H9 (cell line): ENCODE results near the gene FOXA2. TPM values are rescaled to one million over a fixed set of nuclear protein-coding genes. Genes with fewer than 3 reads are reported as not detected.
"Not testable (repeated sequence)": the region's sequence is repeated elsewhere in the genome, so short reads cannot be mapped to it uniquely, and the experiment has no call there.

Source experiments
- DNase-seq: peaks from one replicate; pipeline ENCODE4 v3.0.0-alpha.2; 2017
- H2AFZ ChIP-seq: one replicate; pipeline ENCODE4 v1.6.1; 2013; ENCODE audit warnings: mild to moderate bottlenecking, low read length, control low read depth, moderate library complexity
- H2AK5ac ChIP-seq: 2 replicates; pipeline ENCODE4 v1.6.1; 2013; ENCODE audit warnings: low read length, control low read depth, mixed read lengths; ENCODE audit not compliant: insufficient read length
- H2BK120ac ChIP-seq: one replicate; pipeline ENCODE4 v1.6.1; 2013; ENCODE audit warnings: low read depth, mild to moderate bottlenecking, low read length, control low read depth, inconsistent platforms; ENCODE audit not compliant: poor library complexity, severe bottlenecking
- H2BK12ac ChIP-seq: 2 replicates; pipeline ENCODE4 v1.6.1; 2013; ENCODE audit warnings: low read length, control low read depth, mixed read lengths, low read depth; ENCODE audit not compliant: insufficient read length
- H2BK15ac ChIP-seq: 2 replicates; pipeline ENCODE4 v1.6.1; 2013; ENCODE audit warnings: low read depth, low read length, control low read depth
- H2BK20ac ChIP-seq: one replicate; pipeline ENCODE4 v1.6.1; 2013; ENCODE audit warnings: low read depth, mild to moderate bottlenecking, low read length, control low read depth, inconsistent platforms; ENCODE audit not compliant: poor library complexity, severe bottlenecking
- H2BK5ac ChIP-seq: 2 replicates; pipeline ENCODE4 v1.6.1; 2013; ENCODE audit warnings: low read length, control low read depth, mixed read lengths; ENCODE audit not compliant: insufficient read length
- H3K14ac ChIP-seq: 2 replicates; pipeline ENCODE4 v1.6.1; 2013; ENCODE audit warnings: low read length, control low read depth; ENCODE audit not compliant: insufficient read depth
- H3K18ac ChIP-seq: 2 replicates; pipeline ENCODE4 v1.6.1; 2013; ENCODE audit warnings: low read depth, mild to moderate bottlenecking, mixed read lengths, low read length, control low read depth; ENCODE audit not compliant: insufficient read length
- H3K23ac ChIP-seq: 2 replicates; pipeline ENCODE4 v1.6.1; 2013; ENCODE audit warnings: low read length, control low read depth, mixed read lengths, low read depth; ENCODE audit not compliant: insufficient read length
- H3K23me2 ChIP-seq: 2 replicates; pipeline ENCODE4 v1.6.1; 2013; ENCODE audit warnings: low read depth, mild to moderate bottlenecking, mixed read lengths, low read length, control low read depth; ENCODE audit not compliant: insufficient read length, poor library complexity, severe bottlenecking
- H3K27ac ChIP-seq: 2 replicates; pipeline ENCODE4 v1.5.1; 2013; ENCODE audit warnings: low read length, control low read depth, mixed read lengths, low read depth; ENCODE audit not compliant: insufficient read length
- H3K27me3 ChIP-seq: 2 replicates; pipeline ENCODE4 v1.6.1; 2013; ENCODE audit warnings: low read length, control low read depth, inconsistent platforms; ENCODE audit not compliant: insufficient read depth
- H3K4ac ChIP-seq: 2 replicates; pipeline ENCODE4 v1.6.1; 2013; ENCODE audit warnings: low read depth, mild to moderate bottlenecking, control low read depth, inconsistent platforms, low read length, moderate library complexity
- H3K4me1 ChIP-seq: 2 replicates; pipeline ENCODE4 v1.6.1; 2013; ENCODE audit warnings: low read length, control low read depth, inconsistent platforms; ENCODE audit not compliant: insufficient read depth
- H3K4me2 ChIP-seq: 2 replicates; pipeline ENCODE4 v1.6.1; 2013; ENCODE audit warnings: low read length, control low read depth, mixed read lengths; ENCODE audit not compliant: insufficient read length, insufficient read depth
- H3K56ac ChIP-seq: 2 replicates; pipeline ENCODE4 v1.6.1; 2013; ENCODE audit warnings: low read depth, mild to moderate bottlenecking, mixed read lengths, low read length, control low read depth; ENCODE audit not compliant: insufficient read length
- H3K79me1 ChIP-seq: 2 replicates; pipeline ENCODE4 v1.6.1; 2013; ENCODE audit warnings: low read depth, mild to moderate bottlenecking, moderate library complexity, low read length, control low read depth, inconsistent platforms; ENCODE audit not compliant: insufficient read depth, poor library complexity, severe bottlenecking
- H3K79me2 ChIP-seq: 2 replicates; pipeline ENCODE4 v1.6.1; 2013; ENCODE audit warnings: low read length, control low read depth, inconsistent platforms; ENCODE audit not compliant: insufficient read depth
- H3K9ac ChIP-seq: 2 replicates; pipeline ENCODE4 v1.6.1; 2013; ENCODE audit warnings: low read length, control low read depth, mixed read lengths; ENCODE audit not compliant: insufficient read length; ENCODE audit errors: extremely low read depth
- H3K9me3 ChIP-seq: one replicate; pipeline ENCODE4 v1.6.1; 2013; ENCODE audit warnings: low read depth, low read length, inconsistent platforms; ENCODE audit not compliant: control insufficient read depth
- H3T11ph ChIP-seq: one replicate; pipeline ENCODE4 v1.6.1; 2013; ENCODE audit warnings: mild to moderate bottlenecking, low read length, control low read depth, inconsistent platforms
- H4K20me1 ChIP-seq: one replicate; pipeline ENCODE4 v1.6.1; 2013; ENCODE audit not compliant: control insufficient read depth, insufficient read length, insufficient read depth
- H4K5ac ChIP-seq: 2 replicates; pipeline ENCODE4 v1.6.1; 2013; ENCODE audit warnings: low read depth, mild to moderate bottlenecking, mixed read lengths, low read length, control low read depth; ENCODE audit not compliant: insufficient read length
- H4K8ac ChIP-seq: replicated peaks from 2 replicates; pipeline ENCODE4 v1.6.1; 2013; ENCODE audit warnings: low read length, control low read depth, mixed read lengths, low read depth; ENCODE audit not compliant: insufficient read length
- H4K91ac ChIP-seq: 2 replicates; pipeline ENCODE4 v1.6.1; 2013; ENCODE audit warnings: low read depth, mild to moderate bottlenecking, moderate library complexity, mixed read lengths, low read length, control low read depth; ENCODE audit not compliant: insufficient read length
- H3K27ac Mint-ChIP-seq, 3 experiments: 2 replicates in 2 of 3; 3 replicates in 1 of 3; pipeline ENCODE4 v1.8.0; 2020 to 2021; ENCODE audit warnings: mixed read lengths in 3 of 3, mild to moderate bottlenecking in 1 of 3, moderate library complexity in 1 of 3
- H3K27me3 Mint-ChIP-seq: 2 replicates; pipeline ENCODE4 v1.8.0; 2021; ENCODE audit warnings: low read depth, mild to moderate bottlenecking, moderate library complexity, mixed read lengths
- H3K36me3 Mint-ChIP-seq, 3 experiments: 2 replicates in 2 of 3; 3 replicates in 1 of 3; pipeline ENCODE4 v1.8.0; 2020 to 2021; ENCODE audit warnings: low read depth in 3 of 3, mixed read lengths in 3 of 3; ENCODE audit not compliant: insufficient read depth in 1 of 3
- H3K4me1 Mint-ChIP-seq, 2 experiments: 2 replicates each; pipeline ENCODE4 v1.8.0; 2020; ENCODE audit warnings: mixed read lengths in 2 of 2
- H3K4me3 Mint-ChIP-seq, 2 experiments: 2 replicates in 1 of 2; 3 replicates in 1 of 2; pipeline ENCODE4 v1.8.0; 2020 to 2021; ENCODE audit warnings: mild to moderate bottlenecking in 2 of 2, mixed read lengths in 2 of 2, moderate library complexity in 1 of 2
- H3K9me3 Mint-ChIP-seq, 2 experiments: 2 replicates in 1 of 2; 3 replicates in 1 of 2; pipeline ENCODE4 v1.8.0; 2020; ENCODE audit warnings: mild to moderate bottlenecking in 2 of 2, mixed read lengths in 2 of 2, moderate library complexity in 1 of 2
- WGBS: extraction: QIAGEN DNeasy Blood & Tissue Kit; methylation state at CpG from one replicate; pipeline ENCODE4 v1.1.7; 2013; ENCODE audit warnings: missing lambda C conversion rate, low lambda C conversion rate, mixed read lengths; ENCODE audit not compliant: insufficient read length; ENCODE audit errors: extremely low coverage; 5-methylcytosine and 5-hydroxymethylcytosine counted together
- total RNA-seq: library from RNA; stranded (reverse); gene quantifications from 2 replicates; pipeline ENCODE4 v1.2.1, GENCODE V29; 2021
- TF ChIP-seq, protein P1 (sequence below): fragments of 200-600 bp; sonication (generic); conservative IDR thresholded peaks from 3 replicates; pipeline ENCODE4 v1.8.0; 2021; ENCODE audit warnings: antibody characterized with exemption, mild to moderate bottlenecking

The FOXA2 gene
- total RNA-seq, 1 experiment from 2014 or later, result not detected

DNA sequence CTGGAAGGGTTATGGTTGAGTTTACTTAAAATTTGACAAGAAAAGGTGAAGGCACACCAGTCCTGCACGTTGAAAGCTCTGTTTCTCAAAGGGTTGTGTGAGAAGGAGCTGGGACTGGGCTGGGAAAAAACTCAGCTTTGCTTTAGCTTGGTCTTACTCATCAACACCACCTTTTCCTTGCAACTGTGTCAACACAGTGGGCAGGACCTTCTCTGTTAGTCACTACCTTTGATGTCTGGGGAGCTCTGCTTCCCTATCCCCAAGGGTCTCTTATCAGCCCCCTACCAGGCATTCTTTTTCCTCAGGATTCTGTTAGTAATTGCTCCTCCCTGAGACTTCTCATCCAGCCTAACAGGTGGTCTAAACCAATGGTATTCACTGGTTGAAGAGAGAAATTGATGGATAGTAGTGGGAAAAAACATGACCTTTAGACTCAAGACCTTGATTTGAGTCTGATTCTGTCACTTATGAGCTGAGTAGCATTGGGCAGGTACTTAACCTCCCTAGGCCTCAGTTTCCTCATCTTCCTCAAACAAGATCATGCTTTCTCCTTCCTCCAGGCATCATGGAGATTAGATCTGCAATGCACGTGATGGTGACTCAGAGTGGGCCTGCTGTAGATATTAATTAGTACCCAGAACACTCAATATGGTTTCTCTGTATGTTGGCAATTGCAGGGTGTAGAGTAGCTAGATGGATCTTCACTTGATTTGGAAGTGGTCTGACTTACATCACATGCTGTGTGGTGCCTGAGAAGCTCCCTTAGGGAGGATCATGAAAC is 17.2 kb upstream of the FOXA2 start:
- H3K56ac ChIP-seq, result no peak overlapping the region
- H3K4ac ChIP-seq, result no peak overlapping the region
- H3K23ac ChIP-seq, result no peak overlapping the region
- H3K9me3 Mint-ChIP-seq, result no peaks in the 10 kb centered on the region; a peak in 1 of 5 replicates
- no CpG with 5 or more reads among the region's 2 CpGs for WGBS
- no peaks in the 10 kb centered on the region; a peak in 1 of 7 replicates for H3K36me3 Mint-ChIP-seq
- no peak overlapping the region for H3K18ac ChIP-seq
- no peak overlapping the region for H2BK5ac ChIP-seq
- H3K27ac ChIP-seq, result no peak overlapping the region
- H2BK12ac ChIP-seq, result no peak overlapping the region
- no peak overlapping the region for H4K5ac ChIP-seq
- no peak overlapping the region for H3K4me2 ChIP-seq
- no peaks in the 10 kb centered on the region for H3K79me2 ChIP-seq
- no peak overlapping the region for H3T11ph ChIP-seq
- H2BK20ac ChIP-seq, result no peak overlapping the region
- H3K4me1 Mint-ChIP-seq, result peaks cover 10 to 11% of the 10 kb centered on the region in 2 experiments
- H3K9me3 ChIP-seq, result no peaks in the 10 kb centered on the region
- no peaks in the 10 kb centered on the region for H3K23me2 ChIP-seq
- no peak overlapping the region for H2BK120ac ChIP-seq
- H2AK5ac ChIP-seq, result no peak overlapping the region
- no peaks in the 10 kb centered on the region for H3K79me1 ChIP-seq
- H4K20me1 ChIP-seq, result no peaks in the 10 kb centered on the region
- H3K14ac ChIP-seq, result no peak overlapping the region
- H3K4me3 Mint-ChIP-seq, result no peak overlapping the region
- TF ChIP-seq, protein P1, sequence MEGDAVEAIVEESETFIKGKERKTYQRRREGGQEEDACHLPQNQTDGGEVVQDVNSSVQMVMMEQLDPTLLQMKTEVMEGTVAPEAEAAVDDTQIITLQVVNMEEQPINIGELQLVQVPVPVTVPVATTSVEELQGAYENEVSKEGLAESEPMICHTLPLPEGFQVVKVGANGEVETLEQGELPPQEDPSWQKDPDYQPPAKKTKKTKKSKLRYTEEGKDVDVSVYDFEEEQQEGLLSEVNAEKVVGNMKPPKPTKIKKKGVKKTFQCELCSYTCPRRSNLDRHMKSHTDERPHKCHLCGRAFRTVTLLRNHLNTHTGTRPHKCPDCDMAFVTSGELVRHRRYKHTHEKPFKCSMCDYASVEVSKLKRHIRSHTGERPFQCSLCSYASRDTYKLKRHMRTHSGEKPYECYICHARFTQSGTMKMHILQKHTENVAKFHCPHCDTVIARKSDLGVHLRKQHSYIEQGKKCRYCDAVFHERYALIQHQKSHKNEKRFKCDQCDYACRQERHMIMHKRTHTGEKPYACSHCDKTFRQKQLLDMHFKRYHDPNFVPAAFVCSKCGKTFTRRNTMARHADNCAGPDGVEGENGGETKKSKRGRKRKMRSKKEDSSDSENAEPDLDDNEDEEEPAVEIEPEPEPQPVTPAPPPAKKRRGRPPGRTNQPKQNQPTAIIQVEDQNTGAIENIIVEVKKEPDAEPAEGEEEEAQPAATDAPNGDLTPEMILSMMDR, result no peak
- H4K8ac ChIP-seq, result no peak overlapping the region
- H4K91ac ChIP-seq, result no peak overlapping the region
- H3K27ac Mint-ChIP-seq, result no peak overlapping the region
- no peak for DNase-seq
- 0 out of 2 replicates have a peak, but pooled peaks cover 5% of the 10 kb centered on the region for H3K4me1 ChIP-seq
- no peak overlapping the region for H2AFZ ChIP-seq
- H3K27me3 ChIP-seq, result no peaks in the 10 kb centered on the region
- H2BK15ac ChIP-seq, result no peak overlapping the region
- peaks cover 64% of the 10 kb centered on the region for H3K27me3 Mint-ChIP-seq
- H3K9ac ChIP-seq, result no peak overlapping the region

DNA sequence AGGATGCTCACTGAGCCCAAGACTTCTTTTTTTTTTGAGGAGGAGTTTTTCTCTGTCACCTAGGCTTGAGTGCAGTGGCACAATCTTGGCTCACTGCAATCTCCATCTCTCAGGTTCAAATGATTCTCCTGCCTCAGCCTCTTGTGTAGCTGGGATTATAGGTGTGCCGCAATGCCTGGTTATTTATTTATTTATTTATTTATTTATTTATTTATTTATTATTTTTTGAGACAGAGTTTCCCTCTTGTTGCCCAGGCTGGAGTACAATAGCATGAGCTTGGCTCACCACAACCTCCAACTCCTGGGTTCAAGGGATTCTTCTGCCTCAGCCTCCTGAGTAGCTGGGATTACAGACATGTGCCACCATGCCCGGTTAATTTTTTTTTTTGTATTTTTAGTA is 14.9 kb upstream of the FOXA2 start:
- H4K91ac ChIP-seq, H3K79me2 ChIP-seq, H4K8ac ChIP-seq, H3K9ac ChIP-seq, H3K9me3 Mint-ChIP-seq, H2BK20ac ChIP-seq, H3K4me1 ChIP-seq, H4K20me1 ChIP-seq, H3K36me3 Mint-ChIP-seq, H3K27ac Mint-ChIP-seq, H2AK5ac ChIP-seq, H3K14ac ChIP-seq, H3K56ac ChIP-seq, H3K4ac ChIP-seq, H3K4me1 Mint-ChIP-seq, H3K79me1 ChIP-seq, H3K27ac ChIP-seq, H3K18ac ChIP-seq, H2AFZ ChIP-seq, H3K4me2 ChIP-seq, H3K9me3 ChIP-seq, H2BK5ac ChIP-seq, H3K23ac ChIP-seq, H3K23me2 ChIP-seq, H2BK12ac ChIP-seq, H2BK15ac ChIP-seq, H2BK120ac ChIP-seq, H3K27me3 ChIP-seq, H3K4me3 Mint-ChIP-seq, H3T11ph ChIP-seq, DNase-seq, H4K5ac ChIP-seq: not testable (repeated sequence)
- no CpG with 5 or more reads among the region's 2 CpGs for WGBS
- peaks cover 73% of the 10 kb centered on the region for H3K27me3 Mint-ChIP-seq
